DOHH2 (cell line): ENCODE data around the gene STK32B.

Experiments
- H3F3A ChIP-seq: fragments of 200-600 bp; sonication (generic), shearing (Covaris generic); 2 replicates; pipeline ENCODE4 v1.6.0; 2016; ENCODE audit warnings: antibody characterized with exemption, mild to moderate bottlenecking; ENCODE audit not compliant: control insufficient read depth, insufficient read depth
- H3K27ac ChIP-seq: fragments of 200-600 bp; sonication (generic); 2 replicates; pipeline ENCODE4 v1.5.1; 2014; ENCODE audit warnings: low read depth, mild to moderate bottlenecking, low read length, moderate library complexity
- H3K27me3 ChIP-seq: fragments of 200-600 bp; sonication (generic); 2 replicates; pipeline ENCODE4 v1.6.1; 2014; ENCODE audit warnings: mild to moderate bottlenecking, low read length, mixed read lengths; ENCODE audit not compliant: control insufficient read depth
- H3K36me3 ChIP-seq: fragments of 200-600 bp; sonication (generic); 2 replicates; pipeline ENCODE4 v1.6.1; 2014; ENCODE audit warnings: mild to moderate bottlenecking, low read length, moderate library complexity, mixed read lengths; ENCODE audit not compliant: control insufficient read depth
- H3K4me1 ChIP-seq: fragments of 200-600 bp; sonication (generic); 2 replicates; pipeline ENCODE4 v1.6.1; 2014; ENCODE audit warnings: mild to moderate bottlenecking, low read length, mixed read lengths; ENCODE audit not compliant: control insufficient read depth
- H3K4me2 ChIP-seq: fragments of 200-600 bp; sonication (generic); 2 replicates; pipeline ENCODE4 v1.6.0; 2014; ENCODE audit warnings: mild to moderate bottlenecking, low read length, moderate library complexity
- H3K4me3 ChIP-seq: fragments of 200-600 bp; sonication (generic); 2 replicates; pipeline ENCODE4 v1.5.1; 2014; ENCODE audit warnings: mild to moderate bottlenecking, low read length, mixed read lengths
- H3K79me2 ChIP-seq: fragments of 200-600 bp; sonication (generic); 2 replicates; pipeline ENCODE4 v1.6.1; 2014; ENCODE audit warnings: mild to moderate bottlenecking, low read length, mixed read lengths; ENCODE audit not compliant: control insufficient read depth
- H3K9me2 ChIP-seq: fragments of 200-600 bp; sonication (generic); replicated peaks from 2 replicates; pipeline ENCODE4 v1.6.1; 2014; ENCODE audit warnings: mild to moderate bottlenecking, low read length, mixed read lengths; ENCODE audit not compliant: control insufficient read depth
- H3K9me3 ChIP-seq: fragments of 200-600 bp; sonication (generic); 2 replicates; pipeline ENCODE4 v1.6.1; 2014; ENCODE audit warnings: antibody characterized with exemption, low read length, mixed read lengths; ENCODE audit not compliant: control insufficient read depth, insufficient read depth
- H4K20me1 ChIP-seq: fragments of 200-600 bp; sonication (generic); 2 replicates; pipeline ENCODE4 v1.6.0; 2014; ENCODE audit warnings: low read depth, mild to moderate bottlenecking, antibody characterized with exemption, low read length, moderate library complexity; ENCODE audit not compliant: control insufficient read depth, insufficient read depth
- CTCF ChIP-seq: fragments of 200-600 bp; sonication (generic); IDR thresholded peaks from one replicate; pipeline ENCODE4 v1.5.1; 2014; ENCODE audit warnings: antibody characterized with exemption, mild to moderate bottlenecking, low read depth, low read length; ENCODE audit not compliant: poor library complexity, severe bottlenecking
- EZH2phosphoT487 ChIP-seq: fragments of 200-600 bp; sonication (generic); IDR thresholded peaks from 2 replicates; pipeline ENCODE4 v1.6.1; 2017; ENCODE audit warnings: borderline replicate concordance, mild to moderate bottlenecking, antibody characterized with exemption, low read length, moderate library complexity, mixed read lengths

The STK32B gene

GRCh38 chr4:5156682-5157081 is 105.4 kb downstream of the STK32B start:
- H3K9me2 ChIP-seq = no peaks in the 10 kb centered on the region
- no peaks in the 10 kb centered on the region for H3K36me3 ChIP-seq
- H4K20me1 ChIP-seq = no peaks in the 10 kb centered on the region
- TF ChIP-seq CTCF = no peak
- no peak for TF ChIP-seq EZH2phosphoT487
- no peaks in the 10 kb centered on the region for H3K4me1 ChIP-seq
- H3K4me3 ChIP-seq = no peak overlapping the region
- no peaks in the 10 kb centered on the region for H3K27me3 ChIP-seq
- no peaks in the 10 kb centered on the region for H3K9me3 ChIP-seq
- H3K79me2 ChIP-seq = no peaks in the 10 kb centered on the region
- no peaks in the 10 kb centered on the region for H3F3A ChIP-seq
- no peak overlapping the region for H3K27ac ChIP-seq
- no peak overlapping the region for H3K4me2 ChIP-seq

- Histone ChIP-seq H3K4me2 (no peak overlapping the region), H3K79me2 (no peaks in the 10 kb centered on the region), H3K9me2 (no peaks in the 10 kb centered on the region), H3K27ac (no peak overlapping the region), H4K20me1 (no peaks in the 10 kb centered on the region), H3K9me3 (no peaks in the 10 kb centered on the region), H3K4me3 (no peak overlapping the region), H3K27me3 (no peaks in the 10 kb centered on the region), H3K36me3 (no peaks in the 10 kb centered on the region), H3K4me1 (no peaks in the 10 kb centered on the region), H3F3A (no peaks in the 10 kb centered on the region)
- TF ChIP-seq EZH2phosphoT487 (no peak), CTCF (no peak)
Observed at GRCh38 chr4:5157791-5158770, 106.8 kb downstream of the STK32B start.

GRCh38 chr4:5158825-5159224 is 107.5 kb downstream of the STK32B start:
- H3K79me2 ChIP-seq = no peaks in the 10 kb centered on the region
- no peaks in the 10 kb centered on the region for H3K9me3 ChIP-seq
- no peaks in the 10 kb centered on the region for H3K27me3 ChIP-seq
- H3K4me2 ChIP-seq = no peak overlapping the region
- TF ChIP-seq EZH2phosphoT487 (no peak), CTCF (no peak)
- no peak overlapping the region for H3K27ac ChIP-seq
- no peaks in the 10 kb centered on the region for H3K4me1 ChIP-seq
- no peaks in the 10 kb centered on the region for H3K36me3 ChIP-seq
- H3K9me2 ChIP-seq = no peaks in the 10 kb centered on the region
- no peak overlapping the region for H3K4me3 ChIP-seq
- H4K20me1 ChIP-seq = no peaks in the 10 kb centered on the region
- H3F3A ChIP-seq = no peaks in the 10 kb centered on the region
